Fibroblast of lung (primary cell): ENCODE results near the gene DUS2. TPM values are rescaled to one million over a fixed set of nuclear protein-coding genes. Genes with fewer than 3 reads are reported as not detected.

Experiments
- DNase-seq, 2 donors: peaks; one replicate each; pipeline versions ENCODE4 v3.0.0 to v3.0.0-alpha.2; 2010; ENCODE audit warnings: low read depth in 2 of 2
- H2AFZ ChIP-seq: 2 replicates; pipeline ENCODE4 v1.5.1; 2012; ENCODE audit warnings: low read length, control low read depth, inconsistent platforms
- H3K27ac ChIP-seq: 2 replicates; pipeline ENCODE4 v1.5.1; 2011; ENCODE audit warnings: low read length, control low read depth; ENCODE audit not compliant: insufficient read depth
- H3K27me3 ChIP-seq: 2 replicates; pipeline ENCODE4 v1.5.1; 2011; ENCODE audit warnings: mild to moderate bottlenecking, low read length; ENCODE audit not compliant: control insufficient read depth, insufficient read depth
- H3K36me3 ChIP-seq: 2 replicates; pipeline ENCODE4 v1.5.1; 2011; ENCODE audit warnings: low read length; ENCODE audit not compliant: control insufficient read depth, insufficient read depth
- H3K4me1 ChIP-seq: 2 replicates; pipeline ENCODE4 v1.5.1; 2011; ENCODE audit warnings: low read length; ENCODE audit not compliant: control insufficient read depth, insufficient read depth; ENCODE audit errors: extremely low read depth
- H3K4me2 ChIP-seq: 2 replicates; pipeline ENCODE4 v1.5.1; 2011; ENCODE audit warnings: low read length, control low read depth; ENCODE audit not compliant: insufficient read depth; ENCODE audit errors: extremely low read depth
- H3K4me3 ChIP-seq, 4 experiments: fragments of 200-600 bp in 1 of 4; sonication (generic) in 1 of 4; replicated peaks in 1 of 4; 2 replicates each; pipeline ENCODE4 v1.5.1; 2011 to 2016; ENCODE audit warnings: low read length in 4 of 4, low read depth in 3 of 4, mild to moderate bottlenecking in 3 of 4, control low read depth in 2 of 4, inconsistent platforms in 1 of 4, mixed read lengths in 1 of 4; ENCODE audit not compliant: insufficient read depth in 1 of 4; ENCODE audit errors: control extremely low read depth in 1 of 4
- H3K79me2 ChIP-seq: 2 replicates; pipeline ENCODE4 v1.5.1; 2012; ENCODE audit warnings: mild to moderate bottlenecking, low read length, inconsistent platforms; ENCODE audit not compliant: control insufficient read depth, insufficient read depth
- H3K9ac ChIP-seq: 2 replicates; pipeline ENCODE4 v1.5.1; 2011; ENCODE audit warnings: mild to moderate bottlenecking, low read length, control low read depth; ENCODE audit not compliant: insufficient read depth
- H3K9me3 ChIP-seq: 2 replicates; pipeline ENCODE4 v1.5.1; 2012; ENCODE audit warnings: low read depth, low read length; ENCODE audit not compliant: control insufficient read depth, insufficient read depth
- H4K20me1 ChIP-seq: 2 replicates; pipeline ENCODE4 v1.5.1; 2011; ENCODE audit warnings: low read length; ENCODE audit not compliant: control insufficient read depth, insufficient read depth; ENCODE audit errors: extremely low read depth
- CTCF ChIP-seq, 2 donors: IDR thresholded peaks in 1 of 2; conservative IDR thresholded peaks in 1 of 2; 1 replicate in 1 of 2; 2 replicates in 1 of 2; pipeline ENCODE4 v1.5.1; 2011 to 2012; ENCODE audit warnings: low read length in 2 of 2, control low read depth in 1 of 2, inconsistent platforms in 1 of 2, low read depth in 1 of 2, mild to moderate bottlenecking in 1 of 2
- EZH2 ChIP-seq: IDR thresholded peaks from 2 replicates; pipeline ENCODE4 v1.5.1; 2012; ENCODE audit warnings: low read length, control low read depth, mild to moderate bottlenecking; ENCODE audit errors: missing control alignments
- polyA plus RNA-seq, 2 donors: library from polyadenylated mRNA; depleted of rRNA in 1 of 2; stranded (reverse) in 1 of 2; unstranded in 1 of 2; fragments of >200 nt; gene quantifications; 2 replicates each; pipeline ENCODE4 v1.2.1, GENCODE V29; 2011 to 2012; ENCODE audit warnings: missing spikeins in 1 of 2
- total RNA-seq: library from RNA; depleted of rRNA; stranded (reverse); fragments of >200 nt; gene quantifications from 2 replicates; pipeline ENCODE4 v1.2.1, GENCODE V29; 2014

The DUS2 gene
- total and polyA plus RNA-seq, 2 donors (not counting 1 experiment from before 2014, with no cell fraction given): 10.2 to 16.8 TPM

- Histone ChIP-seq H2AFZ (no peak overlapping the region), H3K4me2 (no peak overlapping the region), H3K9ac (no peak overlapping the region), H3K27me3 (no peaks in the 10 kb centered on the region), H3K27ac (no peak overlapping the region), H3K4me3 (no peak overlapping the region), H3K4me1 (peaks cover 1% of the 10 kb centered on the region), H3K79me2 (no peaks in the 10 kb centered on the region), H3K36me3 (peaks cover 14% of the 10 kb centered on the region), H4K20me1 (no peaks in the 10 kb centered on the region), H3K9me3 (no peaks in the 10 kb centered on the region)
- no peak for TF ChIP-seq EZH2
- no peak for TF ChIP-seq CTCF (conservative IDR thresholded peaks at IDR 0.05 in 1 of 2, IDR thresholded peaks at IDR 0.05 in 1 of 2; ENCODE audit: low read depth in 1 of 2, low read length in 2 of 2)
- no peak for DNase-seq
These were observed 47.2 kb downstream of the DUS2 start for GRCh38 chr16:68070249-68070730.

- DNase-seq: no peak
- Histone ChIP-seq H3K79me2 (no peaks in the 10 kb centered on the region), H3K27me3 (no peaks in the 10 kb centered on the region), H3K9me3 (no peaks in the 10 kb centered on the region), H4K20me1 (no peaks in the 10 kb centered on the region), H3K9ac (no peak overlapping the region), H2AFZ (no peak overlapping the region), H3K4me1 (no peaks in the 10 kb centered on the region), H3K27ac (no peak overlapping the region), H3K4me3 (no peak overlapping the region), H3K4me2 (no peak overlapping the region), H3K36me3 (peaks cover 17% of the 10 kb centered on the region)
- no peak for TF ChIP-seq EZH2
- TF ChIP-seq CTCF (conservative IDR thresholded peaks at IDR 0.05 in 1 of 2, IDR thresholded peaks at IDR 0.05 in 1 of 2; ENCODE audit: low read depth in 1 of 2, low read length in 2 of 2): no peak
These were observed 47.9 kb downstream of the DUS2 start for GRCh38 chr16:68070806-68071517.

GRCh38 chr16:68071518-68071901 lies 48.4 kb downstream of the DUS2 start:
- H3K36me3 ChIP-seq: peaks cover 20% of the 10 kb centered on the region
- no peaks in the 10 kb centered on the region for H3K79me2 ChIP-seq
- H3K9ac ChIP-seq: no peak overlapping the region
- TF ChIP-seq EZH2 (no peak), CTCF (conservative IDR thresholded peaks at IDR 0.05 in 1 of 2, IDR thresholded peaks at IDR 0.05 in 1 of 2; ENCODE audit: low read depth in 1 of 2, low read length in 2 of 2) (no peak)
- H3K27ac ChIP-seq: no peak overlapping the region
- no peak overlapping the region for H2AFZ ChIP-seq
- DNase-seq: no peak
- no peaks in the 10 kb centered on the region for H3K4me1 ChIP-seq
- no peaks in the 10 kb centered on the region for H4K20me1 ChIP-seq
- no peak overlapping the region for H3K4me3 ChIP-seq
- no peaks in the 10 kb centered on the region for H3K9me3 ChIP-seq
- H3K27me3 ChIP-seq: no peaks in the 10 kb centered on the region
- H3K4me2 ChIP-seq: no peak overlapping the region
